ENCODE results near the gene WIPF3.

DNA sequence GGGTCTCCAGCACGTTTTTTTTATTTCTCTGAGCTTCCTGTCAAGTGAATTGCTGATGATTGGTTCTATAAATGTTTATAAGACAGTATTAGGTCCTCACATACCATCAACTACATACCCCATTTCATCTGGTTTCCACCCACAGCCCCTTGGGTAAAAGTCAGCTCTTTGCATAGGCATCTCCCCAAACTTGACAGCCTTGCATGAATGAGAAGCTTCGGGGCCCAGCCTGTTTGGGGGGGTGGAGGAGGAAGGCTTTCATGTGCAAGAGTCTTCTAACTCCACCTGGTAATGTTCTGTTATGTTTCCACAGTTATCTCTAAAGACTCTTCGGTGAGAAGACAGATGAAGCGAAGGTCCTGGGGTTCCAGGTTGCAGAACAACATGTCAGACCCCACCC is 107.9 kb downstream of the WIPF3 start:
- TF ChIP-seq, protein P1, sequence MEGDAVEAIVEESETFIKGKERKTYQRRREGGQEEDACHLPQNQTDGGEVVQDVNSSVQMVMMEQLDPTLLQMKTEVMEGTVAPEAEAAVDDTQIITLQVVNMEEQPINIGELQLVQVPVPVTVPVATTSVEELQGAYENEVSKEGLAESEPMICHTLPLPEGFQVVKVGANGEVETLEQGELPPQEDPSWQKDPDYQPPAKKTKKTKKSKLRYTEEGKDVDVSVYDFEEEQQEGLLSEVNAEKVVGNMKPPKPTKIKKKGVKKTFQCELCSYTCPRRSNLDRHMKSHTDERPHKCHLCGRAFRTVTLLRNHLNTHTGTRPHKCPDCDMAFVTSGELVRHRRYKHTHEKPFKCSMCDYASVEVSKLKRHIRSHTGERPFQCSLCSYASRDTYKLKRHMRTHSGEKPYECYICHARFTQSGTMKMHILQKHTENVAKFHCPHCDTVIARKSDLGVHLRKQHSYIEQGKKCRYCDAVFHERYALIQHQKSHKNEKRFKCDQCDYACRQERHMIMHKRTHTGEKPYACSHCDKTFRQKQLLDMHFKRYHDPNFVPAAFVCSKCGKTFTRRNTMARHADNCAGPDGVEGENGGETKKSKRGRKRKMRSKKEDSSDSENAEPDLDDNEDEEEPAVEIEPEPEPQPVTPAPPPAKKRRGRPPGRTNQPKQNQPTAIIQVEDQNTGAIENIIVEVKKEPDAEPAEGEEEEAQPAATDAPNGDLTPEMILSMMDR (IDR thresholded peaks at IDR 0.05), result no peak
- no peak for TF ChIP-seq POLR2A (IDR thresholded peaks at IDR 0.05)

All from right lobe of liver (tissue), 4 donors.